HEK293 (cell line): ENCODE results near the gene RTP1.

Experiments used
- CTCF ChIA-PET: fragments of 350-600 bp; formaldehyde crosslinking; extraction: SDS; loops from one replicate; lab custom pipeline; 2021; ENCODE audit warnings: antibody characterized with exemption; lab: Yijun Ruan, JAX
- POLR2A ChIA-PET: fragments of 300-600 bp; formaldehyde crosslinking; extraction: SDS; loops from one replicate; lab custom pipeline; 2020; ENCODE audit warnings: antibody characterized with exemption, inconsistent platforms; lab: Yijun Ruan, JAX
- H3K27ac ChIP-seq: fragments of 200-500 bp; sonication (Bioruptor generic); 2 replicates; pipeline ENCODE4 v1.5.1; 2014; ENCODE audit warnings: low read depth, low read length, control low read depth, inconsistent platforms; ENCODE audit errors: extremely low read depth
- H3K36me3 ChIP-seq, 2 experiments: fragments of 200-500 bp in 1 of 2; sonication (Bioruptor generic) in 1 of 2; 1 replicate in 1 of 2; 2 replicates in 1 of 2; pipeline ENCODE4 v1.5.1; 2014 to 2017; ENCODE audit warnings: inconsistent platforms in 2 of 2, low read length in 2 of 2; ENCODE audit not compliant: control insufficient read depth in 2 of 2, insufficient read depth in 1 of 2
- H3K4me1 ChIP-seq: fragments of 200-500 bp; sonication (Bioruptor generic); 2 replicates; pipeline ENCODE4 v1.5.1; 2014; ENCODE audit warnings: mild to moderate bottlenecking, low read length, inconsistent platforms; ENCODE audit not compliant: control insufficient read depth, insufficient read depth
- H3K4me3 ChIP-seq: 2 replicates; pipeline ENCODE4 v1.5.1; 2011; ENCODE audit warnings: low read depth, mild to moderate bottlenecking, control low read depth, low read length, moderate library complexity
- H3K9me3 ChIP-seq: fragments of 200-500 bp; sonication (Bioruptor generic); 2 replicates; pipeline ENCODE4 v1.5.1; 2014; ENCODE audit warnings: low read depth, low read length, inconsistent platforms; ENCODE audit not compliant: control insufficient read depth, insufficient read depth
- TRIM28 ChIP-seq: IDR thresholded peaks from 2 replicates; pipeline ENCODE4 v1.6.1; 2011; ENCODE audit warnings: low read length, control low read depth, borderline replicate concordance
- ZIC2 ChIP-seq: fragments of 450-650 bp; formaldehyde crosslinking; IDR thresholded peaks from 2 replicates; pipeline ENCODE4 v1.5.1; 2016; ENCODE audit warnings: missing biosample characterization, missing genetic modification characterization
- ZNF777 ChIP-seq: fragments of 450-650 bp; formaldehyde crosslinking; IDR thresholded peaks from 2 replicates; pipeline ENCODE4 v1.5.1; 2017; ENCODE audit warnings: missing biosample characterization, missing genetic modification characterization, borderline replicate concordance
- ZSCAN23 ChIP-seq: fragments of 450-650 bp; formaldehyde crosslinking; IDR thresholded peaks from 2 replicates; pipeline ENCODE4 v1.5.1; 2016; ENCODE audit warnings: missing biosample characterization, missing genetic modification characterization
- TF ChIP-seq, protein P1 (sequence below): fragments of 450-650 bp; formaldehyde crosslinking; IDR thresholded peaks from 2 replicates; pipeline ENCODE4 v1.5.1; 2017; ENCODE audit warnings: missing biosample characterization, missing genetic modification characterization

The RTP1 gene

GRCh38 chr3:187247398-187247797, 50.1 kb downstream of the RTP1 start:
- ChIA-PET CTCF (interaction anchor here (0.9 kb wide), 1 partner anchor 47 kb away, joined by 3 read pairs; no protein-coding TSS in a partner anchor), POLR2A (no interaction called here)
- Histone ChIP-seq H3K36me3 (no peaks in the 10 kb centered on the region), H3K27ac (no peak overlapping the region), H3K4me1 (no peaks in the 10 kb centered on the region), H3K4me3 (no peak overlapping the region), H3K9me3 (no peaks in the 10 kb centered on the region)
- TF ChIP-seq, protein P1, sequence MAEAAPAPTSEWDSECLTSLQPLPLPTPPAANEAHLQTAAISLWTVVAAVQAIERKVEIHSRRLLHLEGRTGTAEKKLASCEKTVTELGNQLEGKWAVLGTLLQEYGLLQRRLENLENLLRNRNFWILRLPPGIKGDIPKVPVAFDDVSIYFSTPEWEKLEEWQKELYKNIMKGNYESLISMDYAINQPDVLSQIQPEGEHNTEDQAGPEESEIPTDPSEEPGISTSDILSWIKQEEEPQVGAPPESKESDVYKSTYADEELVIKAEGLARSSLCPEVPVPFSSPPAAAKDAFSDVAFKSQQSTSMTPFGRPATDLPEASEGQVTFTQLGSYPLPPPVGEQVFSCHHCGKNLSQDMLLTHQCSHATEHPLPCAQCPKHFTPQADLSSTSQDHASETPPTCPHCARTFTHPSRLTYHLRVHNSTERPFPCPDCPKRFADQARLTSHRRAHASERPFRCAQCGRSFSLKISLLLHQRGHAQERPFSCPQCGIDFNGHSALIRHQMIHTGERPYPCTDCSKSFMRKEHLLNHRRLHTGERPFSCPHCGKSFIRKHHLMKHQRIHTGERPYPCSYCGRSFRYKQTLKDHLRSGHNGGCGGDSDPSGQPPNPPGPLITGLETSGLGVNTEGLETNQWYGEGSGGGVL (tag by site-specific recombination) = no peak
- no peak for TF ChIP-seq ZIC2
- no peak for TF ChIP-seq TRIM28
- no peak for TF ChIP-seq ZNF777 (tag by site-specific recombination)
- TF ChIP-seq ZSCAN23 (tag by site-specific recombination) = no peak
